Measurements from ENCODE around the gene COPS7A.
"Not testable (repeated sequence)": the region's sequence is repeated elsewhere in the genome, so short reads cannot be mapped to it uniquely, and the experiment has no call there.

Gene COPS7A

GRCh38 chr12:6695313-6696045 is 28.4 kb upstream of the COPS7A start:
- no peak overlapping the region for H3K27ac ChIP-seq (ENCODE audit: low read length)
- H3K36me3 ChIP-seq (ENCODE audit: control insufficient read depth, low read depth, low read length): no peaks in the 10 kb centered on the region
- no peaks in the 10 kb centered on the region for H3K4me1 ChIP-seq (ENCODE audit: control insufficient read depth, low read depth, low read length)
- peaks cover 13% of the 10 kb centered on the region for H3K27me3 ChIP-seq (ENCODE audit: control insufficient read depth, insufficient read depth, low read length)
- H3K4me3 ChIP-seq (ENCODE audit: low read length): no peak overlapping the region
- no peaks in the 10 kb centered on the region for H3K9me3 ChIP-seq (ENCODE audit: control insufficient read depth, low read depth, low read length)
- no peak overlapping the region for H3K9ac ChIP-seq (ENCODE audit: low read length)

DNA sequence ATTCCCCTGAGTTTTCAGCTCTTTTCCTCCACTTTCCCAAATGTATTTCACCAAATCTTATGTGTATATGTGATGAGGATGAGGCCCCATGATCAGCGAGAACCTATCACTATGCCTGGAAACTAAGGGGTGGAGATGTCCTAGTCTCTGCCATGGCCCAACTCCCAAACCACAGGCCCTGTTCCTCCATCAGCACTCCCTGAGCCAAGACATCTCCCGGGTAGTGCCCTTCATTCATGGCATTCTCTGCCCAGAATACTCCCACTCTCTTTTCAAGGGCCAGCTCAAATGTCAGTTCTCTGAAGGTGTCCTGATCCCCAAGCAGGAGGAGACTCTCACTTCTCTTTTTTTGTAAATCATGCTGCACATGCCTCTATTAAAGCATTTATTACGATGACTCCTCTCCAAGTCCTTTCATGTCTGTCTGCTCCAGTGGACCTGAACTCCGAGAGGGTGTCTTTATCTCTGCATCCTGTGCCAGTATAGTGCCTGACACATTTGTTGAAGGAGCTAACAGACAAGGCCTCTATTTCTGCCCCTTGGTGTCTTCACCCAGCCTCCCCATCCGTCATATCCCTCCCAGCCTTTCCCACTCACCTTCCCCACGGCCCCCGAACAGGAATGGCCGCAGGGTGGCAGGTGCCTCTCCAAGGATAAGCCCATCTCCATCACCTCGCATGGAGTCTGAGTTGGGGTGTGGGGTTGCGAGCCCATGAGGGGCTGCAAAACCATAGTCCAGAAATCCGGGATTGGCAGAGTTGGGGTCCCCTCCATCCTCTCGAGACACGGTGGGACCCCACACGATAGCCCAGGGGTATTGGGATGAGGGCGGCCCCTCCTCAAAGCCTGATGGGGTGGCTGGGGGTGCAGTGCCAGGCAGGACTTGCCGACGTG is 26.9 kb upstream of the COPS7A start:
- no peak overlapping the region for H3K27ac ChIP-seq (ENCODE audit: low read length)
- H3K36me3 ChIP-seq (ENCODE audit: control insufficient read depth, low read depth, low read length): no peaks in the 10 kb centered on the region
- peaks cover 26% of the 10 kb centered on the region for H3K27me3 ChIP-seq (ENCODE audit: control insufficient read depth, insufficient read depth, low read length)
- H3K4me1 ChIP-seq (ENCODE audit: control insufficient read depth, low read depth, low read length): no peaks in the 10 kb centered on the region
- H3K4me3 ChIP-seq (ENCODE audit: low read length): no peak overlapping the region
- H3K9me3 ChIP-seq (ENCODE audit: control insufficient read depth, low read depth, low read length): no peaks in the 10 kb centered on the region
- H3K9ac ChIP-seq (ENCODE audit: low read length): no peak overlapping the region

GRCh38 chr12:6697584-6698351 is 26.1 kb upstream of the COPS7A start:
- Histone ChIP-seq H3K4me3 (ENCODE audit: low read length) (no peak overlapping the region), H3K27ac (ENCODE audit: low read length) (no peak overlapping the region), H3K27me3 (ENCODE audit: control insufficient read depth, insufficient read depth, low read length) (peaks cover 32% of the 10 kb centered on the region), H3K9ac (ENCODE audit: low read length) (no peak overlapping the region), H3K9me3 (ENCODE audit: control insufficient read depth, low read depth, low read length) (no peaks in the 10 kb centered on the region), H3K4me1 (ENCODE audit: control insufficient read depth, low read depth, low read length) (no peaks in the 10 kb centered on the region), H3K36me3 (ENCODE audit: control insufficient read depth, low read depth, low read length) (no peaks in the 10 kb centered on the region)

DNA sequence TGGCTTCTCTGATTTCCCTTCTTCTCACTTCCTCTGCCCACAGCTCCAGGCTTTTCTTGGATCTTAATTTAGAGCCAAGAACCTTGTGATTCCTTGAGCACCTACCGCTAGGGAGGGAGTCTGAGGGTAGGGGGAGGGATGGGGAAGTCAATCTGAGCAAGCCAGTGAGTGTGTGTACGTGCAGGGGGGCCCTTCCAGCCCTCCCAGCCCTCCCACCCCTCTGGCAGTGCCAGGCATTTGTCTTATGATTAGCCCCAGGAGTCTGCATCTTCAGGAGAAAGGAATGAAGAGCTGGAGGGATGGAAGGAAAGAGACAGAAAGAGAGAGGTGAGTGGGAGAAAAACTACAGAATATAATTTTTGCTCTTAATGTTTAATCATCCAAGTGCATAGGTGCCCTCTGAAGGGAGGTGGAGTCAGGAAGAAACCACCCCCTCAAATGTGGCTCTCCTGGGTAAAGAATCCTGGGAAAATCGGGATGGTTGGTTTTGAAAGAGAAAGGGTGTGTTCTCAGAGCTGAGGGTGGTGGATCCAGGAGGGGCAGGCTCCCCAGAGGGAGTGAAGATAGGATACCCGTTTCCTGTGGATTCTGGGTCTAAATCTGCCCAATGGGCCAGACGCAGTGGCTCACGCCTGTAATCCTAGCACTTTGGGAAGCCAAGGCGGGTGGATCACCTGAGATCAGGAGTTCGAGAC is 25.3 kb upstream of the COPS7A start:
- Histone ChIP-seq H3K4me1 (ENCODE audit: control insufficient read depth, low read depth, low read length) (peaks cover under 1% of the 10 kb centered on the region), H3K9me3 (ENCODE audit: control insufficient read depth, low read depth, low read length) (no peaks in the 10 kb centered on the region), H3K36me3 (ENCODE audit: control insufficient read depth, low read depth, low read length) (no peaks in the 10 kb centered on the region), H3K4me3 (ENCODE audit: low read length) (no peak overlapping the region), H3K27me3 (ENCODE audit: control insufficient read depth, insufficient read depth, low read length) (peaks cover 37% of the 10 kb centered on the region), H3K27ac (ENCODE audit: low read length) (no peak overlapping the region), H3K9ac (ENCODE audit: low read length) (no peak overlapping the region)

GRCh38 chr12:6699259-6699988 is 24.4 kb upstream of the COPS7A start:
- Histone ChIP-seq H3K9me3 (ENCODE audit: control insufficient read depth, low read depth, low read length) (no peaks in the 10 kb centered on the region), H3K4me1 (ENCODE audit: control insufficient read depth, low read depth, low read length) (peaks cover 4% of the 10 kb centered on the region), H3K36me3 (ENCODE audit: control insufficient read depth, low read depth, low read length) (no peaks in the 10 kb centered on the region), H3K27me3 (ENCODE audit: control insufficient read depth, insufficient read depth, low read length) (peaks cover 37% of the 10 kb centered on the region), H3K27ac (ENCODE audit: low read length) (no peak overlapping the region), H3K4me3 (ENCODE audit: low read length) (peak overlapping the region; percentile 69), H3K9ac (ENCODE audit: low read length) (no peak overlapping the region)

DNA sequence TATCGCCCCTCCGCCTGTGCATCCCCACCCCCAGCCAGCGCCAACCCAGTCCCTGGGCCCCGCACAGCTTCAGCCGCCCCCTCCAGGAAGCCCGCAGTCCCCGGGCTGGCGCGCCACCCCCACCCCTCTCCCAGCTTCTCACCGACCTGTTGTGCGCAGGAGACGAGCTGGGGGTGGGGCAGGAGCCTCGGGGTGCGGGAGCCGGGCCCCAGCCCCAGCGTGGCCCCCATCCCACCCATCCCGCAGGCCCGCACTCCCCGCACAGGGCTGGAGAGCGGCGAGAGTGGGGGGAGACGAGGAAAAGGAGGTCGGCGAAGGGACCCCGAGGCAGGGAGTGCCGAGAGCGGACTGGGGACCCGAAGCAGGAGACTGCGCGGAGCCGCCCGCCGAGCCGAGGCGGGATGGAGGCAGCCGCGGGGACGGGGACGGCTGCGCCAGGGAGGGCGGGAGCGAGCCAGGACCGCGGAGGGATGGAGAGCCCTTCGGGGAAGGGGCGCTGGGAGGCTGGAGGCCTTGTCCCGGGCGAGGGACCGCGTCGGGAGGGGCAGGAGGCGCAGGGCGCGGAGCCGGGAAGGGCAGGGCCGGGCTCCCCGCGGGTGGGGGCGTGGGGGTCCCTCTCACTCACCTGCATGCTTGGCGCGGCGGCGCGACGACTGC is 23.7 kb upstream of the COPS7A start:
- Histone ChIP-seq H3K27ac (ENCODE audit: low read length) (no peak overlapping the region), H3K9me3 (ENCODE audit: control insufficient read depth, low read depth, low read length) (no peaks in the 10 kb centered on the region), H3K4me3 (ENCODE audit: low read length) (peak overlapping the region; percentile 69), H3K36me3 (ENCODE audit: control insufficient read depth, low read depth, low read length) (no peaks in the 10 kb centered on the region), H3K27me3 (ENCODE audit: control insufficient read depth, insufficient read depth, low read length) (peaks cover 37% of the 10 kb centered on the region), H3K4me1 (ENCODE audit: control insufficient read depth, low read depth, low read length) (peaks cover 4% of the 10 kb centered on the region), H3K9ac (ENCODE audit: low read length) (no peak overlapping the region)

DNA sequence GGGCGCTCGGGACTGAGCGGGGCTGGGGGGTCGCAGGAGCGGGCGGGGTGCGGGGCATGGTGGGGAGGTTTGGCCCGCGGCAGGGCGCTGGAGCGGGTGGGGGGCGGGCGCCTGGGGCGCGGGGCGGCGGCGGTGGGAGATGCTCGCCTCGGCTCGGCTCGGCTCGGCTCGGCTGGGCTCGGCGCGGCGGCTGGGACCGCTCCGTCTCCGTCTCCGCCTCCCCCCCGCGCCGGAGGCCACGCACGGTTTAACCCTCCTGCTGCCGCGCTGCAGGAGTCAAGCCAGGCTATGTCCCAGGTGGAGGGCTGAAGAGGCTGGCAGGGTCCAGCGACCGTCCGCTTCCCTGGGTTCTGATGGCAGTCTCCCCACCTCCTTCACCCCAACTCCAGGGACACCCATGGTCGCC is 23.2 kb upstream of the COPS7A start, which contains the start of gene PIANP:
Gene PIANP (minus strand): TSS at position 170 of the 406 bp plus-strand sequence. CDS start 2,754 bp downstream, outside the sequence.
- H3K9me3 ChIP-seq (ENCODE audit: control insufficient read depth, low read depth, low read length): no peaks in the 10 kb centered on the region
- peak within 1 kb of the TSS; percentile 69 for H3K4me3 ChIP-seq (ENCODE audit: low read length)
- H3K27me3 ChIP-seq (ENCODE audit: control insufficient read depth, insufficient read depth, low read length): peaks cover 37% of the 10 kb centered on the region
- H3K36me3 ChIP-seq (ENCODE audit: control insufficient read depth, low read depth, low read length): no peaks in the 10 kb centered on the region
- H3K9ac ChIP-seq (ENCODE audit: low read length): no peak within 1 kb of the TSS
- peaks cover 4% of the 10 kb centered on the region for H3K4me1 ChIP-seq (ENCODE audit: control insufficient read depth, low read depth, low read length)
- no peak within 1 kb of the TSS for H3K27ac ChIP-seq (ENCODE audit: low read length)

DNA sequence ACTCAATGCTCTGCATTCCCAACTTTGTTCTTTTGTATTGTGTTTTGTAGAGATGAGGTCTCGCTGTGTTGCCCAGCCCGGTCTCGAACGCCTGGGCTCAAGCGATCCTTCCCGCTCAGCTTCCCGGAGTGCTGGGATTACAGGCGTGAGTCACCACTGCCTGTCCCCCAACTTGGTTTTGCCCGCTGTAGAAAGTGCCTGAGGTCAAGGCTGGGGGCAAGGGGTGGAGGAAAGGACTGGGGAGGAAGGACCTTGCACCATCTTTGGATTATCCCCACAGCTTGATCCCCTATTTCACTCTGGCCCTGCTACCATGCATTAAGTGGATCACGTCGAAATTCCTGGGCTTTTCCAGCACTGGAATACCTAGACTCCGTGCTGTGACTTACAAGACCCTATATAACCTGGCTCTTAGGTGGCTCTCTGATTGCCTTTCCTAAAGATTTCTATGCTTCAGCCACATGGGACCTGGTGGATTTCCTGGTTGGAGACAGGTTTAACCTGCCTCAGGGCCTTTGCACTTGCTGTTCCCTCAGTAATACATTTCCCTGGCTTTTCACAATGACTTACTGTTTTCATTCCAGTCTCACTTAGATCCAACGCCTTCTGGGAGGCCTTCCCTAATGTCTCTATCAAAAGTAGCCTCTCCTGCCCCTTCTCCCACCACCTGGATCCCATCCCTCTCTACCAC is 22.6 kb upstream of the COPS7A start:
- Histone ChIP-seq H3K36me3 (ENCODE audit: control insufficient read depth, low read depth, low read length) (no peaks in the 10 kb centered on the region), H3K4me3 (ENCODE audit: low read length) (peak overlapping the region; percentile 54), H3K27me3 (ENCODE audit: control insufficient read depth, insufficient read depth, low read length) (peaks cover 37% of the 10 kb centered on the region), H3K27ac (ENCODE audit: low read length) (no peak overlapping the region), H3K9ac (ENCODE audit: low read length) (no peak overlapping the region), H3K9me3 (ENCODE audit: control insufficient read depth, low read depth, low read length) (no peaks in the 10 kb centered on the region), H3K4me1 (ENCODE audit: control insufficient read depth, low read depth, low read length) (peaks cover 4% of the 10 kb centered on the region)

- no peak overlapping the region for H3K9ac ChIP-seq (ENCODE audit: low read length)
- H3K27ac ChIP-seq (ENCODE audit: low read length): no peak overlapping the region
- peak overlapping the region; percentile 29 for H3K4me3 ChIP-seq (ENCODE audit: low read length)
- H3K4me1 ChIP-seq (ENCODE audit: control insufficient read depth, low read depth, low read length): peaks cover 4% of the 10 kb centered on the region
- H3K9me3 ChIP-seq (ENCODE audit: control insufficient read depth, low read depth, low read length): no peaks in the 10 kb centered on the region
- H3K27me3 ChIP-seq (ENCODE audit: control insufficient read depth, insufficient read depth, low read length): peaks cover 35% of the 10 kb centered on the region
- no peaks in the 10 kb centered on the region for H3K36me3 ChIP-seq (ENCODE audit: control insufficient read depth, low read depth, low read length)
Measured at GRCh38 chr12:6703631-6704030, 20.2 kb upstream of the COPS7A start.

DNA sequence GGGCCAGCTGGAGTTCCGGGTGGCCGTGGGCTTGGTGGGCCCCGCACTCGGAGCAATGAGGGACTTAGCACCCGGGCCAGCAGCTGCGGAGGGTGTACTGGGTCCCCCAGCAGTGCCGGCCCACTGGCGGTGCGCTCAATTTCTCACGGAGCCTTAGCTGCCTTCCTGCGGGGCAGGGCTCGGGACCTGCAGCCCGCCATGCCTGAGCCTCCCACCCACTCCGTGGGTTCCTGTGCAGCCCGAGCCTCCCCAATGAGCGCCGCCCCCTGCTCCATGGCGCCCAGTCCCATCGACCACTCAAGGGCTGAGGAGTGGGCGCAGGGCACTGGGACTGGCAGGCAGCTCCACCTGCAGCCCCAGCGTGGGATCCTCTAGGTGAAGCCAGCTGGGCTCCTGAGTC is 15.5 kb upstream of the COPS7A start:
- H3K9me3 ChIP-seq (ENCODE audit: control insufficient read depth, low read depth, low read length); H3K36me3 ChIP-seq (ENCODE audit: control insufficient read depth, low read depth, low read length); H3K9ac ChIP-seq (ENCODE audit: low read length); H3K27ac ChIP-seq (ENCODE audit: low read length); H3K4me1 ChIP-seq (ENCODE audit: control insufficient read depth, low read depth, low read length); H3K27me3 ChIP-seq (ENCODE audit: control insufficient read depth, insufficient read depth, low read length); H3K4me3 ChIP-seq (ENCODE audit: low read length): not testable (repeated sequence)
